ENCODE measurements around the gene PARD6G. TPM values are rescaled to one million over a fixed set of nuclear protein-coding genes. Genes with fewer than 3 reads are reported as not detected.
A peak's percentile ranks its signal among the peaks of the same experiment; 100 is the strongest.
"Not testable (repeated sequence)": the region's sequence is repeated elsewhere in the genome, so short reads cannot be mapped to it uniquely, and the experiment has no call there.

PARD6G gene
- total and polyA plus RNA-seq, 2 of the 13 experiments (the other 11 are each of a cell fraction or from before 2014, with no cell fraction given), result 3.6 to 7.4 TPM

DNA sequence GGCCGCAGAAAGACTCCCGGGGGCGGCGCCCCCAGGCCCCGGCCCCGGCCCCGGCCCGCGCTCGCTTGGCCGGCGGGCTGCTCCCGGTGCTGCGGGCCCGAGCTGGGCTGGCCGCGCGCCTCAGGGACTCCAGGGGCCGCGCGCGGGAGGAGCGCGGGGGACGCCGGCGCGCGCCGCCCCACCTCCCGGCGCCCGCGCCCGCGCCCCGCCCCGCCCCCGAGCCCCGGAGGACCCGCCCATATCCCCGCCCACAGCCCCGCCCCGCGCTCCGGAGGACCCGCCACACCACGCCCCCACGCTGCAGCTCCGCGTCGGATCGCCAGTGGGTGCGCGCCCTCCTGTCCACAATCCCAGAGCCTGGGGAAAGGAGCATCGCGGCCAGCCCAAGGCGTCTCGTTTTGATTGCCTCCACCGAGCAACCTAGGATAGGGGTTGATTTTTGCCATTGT, at the start of gene PARD6G (continued):
- TF ChIP-seq KDM2A (CRISPR knock-in tag; IDR thresholded peaks at IDR 0.05; ENCODE audit: borderline replicate concordance, low read depth) (peak; percentile 7; the same call in 1 of the 2 replicates), ZBTB14 (CRISPR knock-in tag; IDR thresholded peaks at IDR 0.05) (0 out of 2 replicates have a peak, but pooled peaks have one; percentile 55), MIXL1 (CRISPR knock-in tag; IDR thresholded peaks at IDR 0.05) (no peak), MED8 (CRISPR knock-in tag; IDR thresholded peaks at IDR 0.05; ENCODE audit: insufficient replicate concordance) (no peak)
- TF ChIP-seq, protein P1, sequence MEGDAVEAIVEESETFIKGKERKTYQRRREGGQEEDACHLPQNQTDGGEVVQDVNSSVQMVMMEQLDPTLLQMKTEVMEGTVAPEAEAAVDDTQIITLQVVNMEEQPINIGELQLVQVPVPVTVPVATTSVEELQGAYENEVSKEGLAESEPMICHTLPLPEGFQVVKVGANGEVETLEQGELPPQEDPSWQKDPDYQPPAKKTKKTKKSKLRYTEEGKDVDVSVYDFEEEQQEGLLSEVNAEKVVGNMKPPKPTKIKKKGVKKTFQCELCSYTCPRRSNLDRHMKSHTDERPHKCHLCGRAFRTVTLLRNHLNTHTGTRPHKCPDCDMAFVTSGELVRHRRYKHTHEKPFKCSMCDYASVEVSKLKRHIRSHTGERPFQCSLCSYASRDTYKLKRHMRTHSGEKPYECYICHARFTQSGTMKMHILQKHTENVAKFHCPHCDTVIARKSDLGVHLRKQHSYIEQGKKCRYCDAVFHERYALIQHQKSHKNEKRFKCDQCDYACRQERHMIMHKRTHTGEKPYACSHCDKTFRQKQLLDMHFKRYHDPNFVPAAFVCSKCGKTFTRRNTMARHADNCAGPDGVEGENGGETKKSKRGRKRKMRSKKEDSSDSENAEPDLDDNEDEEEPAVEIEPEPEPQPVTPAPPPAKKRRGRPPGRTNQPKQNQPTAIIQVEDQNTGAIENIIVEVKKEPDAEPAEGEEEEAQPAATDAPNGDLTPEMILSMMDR (CRISPR knock-in tag; IDR thresholded peaks at IDR 0.05), result peak; percentile 48

DNA sequence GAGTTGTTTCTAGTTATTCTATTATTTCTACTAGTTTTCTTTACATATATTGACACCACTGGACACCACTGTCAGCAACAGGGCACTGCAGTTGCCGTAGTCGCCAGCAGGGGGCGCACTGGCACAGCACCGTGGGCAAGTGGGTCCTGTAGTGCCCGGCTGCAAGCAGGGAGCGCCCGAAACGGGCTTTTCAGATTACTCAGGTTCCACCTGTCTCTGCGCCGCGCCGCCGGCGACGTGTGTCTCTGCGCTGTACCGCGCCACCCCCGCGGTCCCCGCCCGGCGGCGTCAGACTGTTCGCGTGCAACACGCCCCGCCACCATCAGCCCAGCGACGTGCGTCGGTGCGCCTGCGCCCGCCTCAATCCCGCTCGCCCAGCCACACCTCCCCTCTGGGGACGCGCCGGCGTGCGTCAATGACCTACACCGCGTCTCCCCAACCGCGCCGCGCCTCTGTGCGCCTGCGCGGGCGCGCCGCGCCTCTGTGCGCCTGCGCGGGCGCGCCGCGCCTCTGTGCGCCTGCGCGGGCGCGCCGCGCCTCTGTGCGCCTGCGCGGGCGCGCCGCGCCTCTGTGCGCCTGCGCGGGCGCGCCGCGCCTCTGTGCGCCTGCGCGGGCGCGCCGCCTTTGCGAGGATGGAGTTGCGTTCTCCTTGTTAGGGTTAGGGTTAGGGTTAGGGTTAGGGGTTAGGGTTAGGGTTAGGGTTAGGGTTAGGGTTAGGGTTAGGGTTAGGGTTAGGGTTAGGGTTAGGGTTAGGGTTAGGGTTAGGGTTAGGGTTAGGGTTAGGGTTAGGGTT, 15.1 kb upstream of the PARD6G start:
- not testable (repeated sequence) for H3K36me3 ChIP-seq (replicated peaks in 1 of 2; ENCODE audit: control insufficient read depth in 1 of 2, insufficient read depth in 2 of 2, low read length in 2 of 2); H3K27ac ChIP-seq (ENCODE audit: extremely low read length, insufficient read depth, low read length)

More for the DNA sequence above, 15.1 kb upstream of the PARD6G start:
- H3K79me2 ChIP-seq (ENCODE audit: insufficient read depth, low read length); POLR2A ChIA-PET; FAIRE-seq; DNase-seq (ENCODE audit: low spot score); H3K4me1 ChIP-seq (ENCODE audit: insufficient read depth, low read length); H4K20me1 ChIP-seq (ENCODE audit: insufficient read depth, low read length); H2AFZ ChIP-seq (ENCODE audit: low read length); H3K4me2 ChIP-seq (ENCODE audit: low read depth, low read length); H3K27me3 ChIP-seq (ENCODE audit: control insufficient read depth in 1 of 2, insufficient read depth in 2 of 2, low read length in 2 of 2); H3K4me3 ChIP-seq (replicated peaks in 1 of 3; ENCODE audit: insufficient read depth in 1 of 3, low read depth in 2 of 3, low read length in 3 of 3); H3K9me3 ChIP-seq (ENCODE audit: low read length); intact Hi-C loops (cut with micrococcal nuclease; ENCODE audit: unreplicated experiment); H3K9ac ChIP-seq (ENCODE audit: insufficient read depth, low read depth, low read length); BruUV-seq (replicated peaks); in situ Hi-C loops (cut with HindIII; ENCODE audit: extremely low pct_ligation_motif_present, low pct_unique_long_range_greater_than_20kb): not testable (repeated sequence)
- WGBS (ENCODE audit: low lambda C conversion rate), result 90% methylated on average over 91 of the region's 91 CpGs
- TF ChIP-seq HOXA3 (CRISPR knock-in tag; IDR thresholded peaks at IDR 0.05) (0 out of 2 replicates have a peak, but pooled peaks have one; percentile 28), TERF1 (CRISPR knock-in tag; IDR thresholded peaks at IDR 0.05) (peak; percentile 89; the same call in 1 of the 2 replicates), HNRNPL (IDR thresholded peaks at IDR 0.05; ENCODE audit: low read depth, low read length) (peak; percentile 98)
- TF ChIP-seq, protein P1 (CRISPR knock-in tag; IDR thresholded peaks at IDR 0.05), result peak; percentile 54
- peak; percentile 63; the same call in 2 of the 3 replicates for ATAC-seq
- CTCF ChIA-PET (ENCODE audit: low intra/inter-chr PET ratio, low total read pairs), result interaction anchor here (0.9 kb wide), 1 partner anchor 63 kb away, joined by 3 read pairs; no protein-coding TSS in a partner anchor

Measured in HepG2 (cell line).